Upper lobe of left lung (tissue), 4 donors: ENCODE results near the gene ZNF627.

Experiments
- CTCF ChIP-seq, 6 experiments: fragments of 450-650 bp in 4 of 6; fragments of 200-600 bp in 2 of 6; sonication (generic) in 2 of 6; IDR thresholded peaks; one replicate each; pipeline ENCODE4 v1.5.1; 2016 to 2019; ENCODE audit warnings: antibody characterized with exemption in 6 of 6
- POLR2A ChIP-seq, 4 donors: fragments of 450-650 bp; IDR thresholded peaks; one replicate each; pipeline ENCODE4 v1.5.1; 2016 to 2017; ENCODE audit warnings: antibody characterized with exemption in 4 of 4, mild to moderate bottlenecking in 2 of 4

- TF ChIP-seq CTCF (IDR thresholded peaks at IDR 0.05), result no peak
- no peak for TF ChIP-seq POLR2A (IDR thresholded peaks at IDR 0.05)
Observed at GRCh38 chr19:11580116-11580515, 17.2 kb upstream of the ZNF627 start.
